ENCODE data around the gene CCDC146. TPM values are rescaled to one million over a fixed set of nuclear protein-coding genes. Genes with fewer than 3 reads are reported as not detected.

Gene CCDC146
- total and polyA plus RNA-seq, 7 experiments from 2014 or later = 0.98 to 15.6 (median 14.5) TPM

DNA sequence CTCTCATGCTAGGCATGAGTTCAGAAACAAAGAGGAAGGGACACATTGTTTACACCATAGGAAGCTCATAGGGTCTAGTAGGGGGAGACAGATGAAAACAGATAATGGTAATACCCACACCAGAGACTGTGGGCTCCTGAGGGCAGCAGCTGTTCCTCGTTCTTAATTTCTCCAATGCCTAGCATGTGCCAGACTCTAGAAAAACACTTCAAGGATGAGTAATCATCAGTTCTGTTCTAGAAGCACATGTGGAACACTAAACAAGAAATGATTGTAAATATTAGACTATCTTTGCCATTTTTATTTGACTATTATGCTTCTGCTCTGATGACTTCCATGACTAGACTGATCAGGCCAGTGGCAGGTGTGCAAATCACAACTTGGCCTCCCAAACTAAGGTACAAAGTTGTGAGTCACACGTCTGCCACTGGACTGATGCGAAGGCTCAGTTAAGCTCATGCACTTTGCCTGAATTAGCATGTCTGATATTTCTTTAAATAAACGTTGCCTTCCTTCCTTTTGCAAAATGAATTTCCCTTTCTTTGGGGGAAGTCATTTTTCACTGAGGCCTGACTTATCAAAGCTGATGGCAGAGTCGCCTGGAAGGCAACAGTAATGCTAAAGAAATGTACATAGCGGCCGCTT is 166.4 kb downstream of the CCDC146 start:
- no peaks in the 10 kb centered on the region for H3K27me3 Mint-ChIP-seq
- no peak overlapping the region for H3K27ac Mint-ChIP-seq
- ChIA-PET POLR2A (no interaction called here), CTCF (no interaction called here)
- H3K27ac ChIP-seq (ENCODE audit: low read depth, low read length) = no peak overlapping the region
- no peaks in the 10 kb centered on the region for H3K27me3 ChIP-seq (ENCODE audit: control insufficient read depth in 2 of 2, insufficient read depth in 2 of 2, low read length in 2 of 2)
- DNase-seq (no peak), ATAC-seq (no peak)
- H3K9me3 ChIP-seq (ENCODE audit: control insufficient read depth in 2 of 3, low read length in 3 of 3) = no peaks in the 10 kb centered on the region
- intact Hi-C loops (cut with micrococcal nuclease) = no loop called here
- H3K4me1 ChIP-seq (ENCODE audit: control insufficient read depth in 2 of 2, insufficient read depth in 2 of 2, low read length in 2 of 2) = no peaks in the 10 kb centered on the region
- H3K9me3 Mint-ChIP-seq = peaks cover 0 to 11% (median 0%) of the 10 kb centered on the region in 11 donors
- no peak overlapping the region for H3K4me3 ChIP-seq (ENCODE audit: low read length)
- no peak overlapping the region for H3K4me3 Mint-ChIP-seq
- H3K36me3 ChIP-seq (ENCODE audit: control insufficient read depth in 2 of 3, insufficient read depth in 3 of 3, low read length in 3 of 3) = peaks cover 0 to 17% (median 0%) of the 10 kb centered on the region in 3 experiments
- peaks cover 11 to 64% (median 52%) of the 10 kb centered on the region in 5 donors for H3K36me3 Mint-ChIP-seq
- H3K4me1 Mint-ChIP-seq = no peaks in the 10 kb centered on the region

DNA sequence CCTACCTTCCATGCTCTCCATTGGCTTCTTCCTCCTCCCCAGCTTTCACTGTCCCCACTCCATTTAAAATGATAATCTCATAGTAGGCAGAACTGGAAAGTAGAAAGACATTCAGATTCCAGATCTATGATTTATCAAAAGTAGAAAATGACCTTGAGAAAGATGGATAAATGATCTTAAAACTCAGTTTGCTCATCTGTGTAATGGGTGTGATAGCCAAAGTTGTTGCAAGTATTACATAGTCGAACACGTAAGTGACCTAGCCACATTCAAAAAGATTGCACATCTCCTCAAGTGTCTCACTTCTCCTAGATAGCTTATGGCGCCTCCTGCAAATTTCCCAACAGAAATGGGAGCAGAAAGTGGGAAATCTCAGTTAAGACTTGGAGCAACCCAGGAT is 167.0 kb downstream of the CCDC146 start:
- H3K9me3 Mint-ChIP-seq = peaks cover 0 to 11% (median 0%) of the 10 kb centered on the region in 11 donors
- Histone ChIP-seq H3K27ac (ENCODE audit: low read depth, low read length) (no peak overlapping the region), H3K36me3 (ENCODE audit: control insufficient read depth in 2 of 3, insufficient read depth in 3 of 3, low read length in 3 of 3) (peaks cover 0 to 17% (median 0%) of the 10 kb centered on the region in 3 experiments), H3K9me3 (ENCODE audit: control insufficient read depth in 2 of 3, low read length in 3 of 3) (no peaks in the 10 kb centered on the region), H3K27me3 (ENCODE audit: control insufficient read depth in 2 of 2, insufficient read depth in 2 of 2, low read length in 2 of 2) (no peaks in the 10 kb centered on the region), H3K4me1 (ENCODE audit: control insufficient read depth in 2 of 2, insufficient read depth in 2 of 2, low read length in 2 of 2) (no peaks in the 10 kb centered on the region), H3K4me3 (ENCODE audit: low read length) (no peak overlapping the region)
- ChIA-PET POLR2A (no interaction called here), CTCF (no interaction called here)
- no peaks in the 10 kb centered on the region for H3K27me3 Mint-ChIP-seq
- H3K36me3 Mint-ChIP-seq = peaks cover 11 to 61% (median 52%) of the 10 kb centered on the region in 5 donors
- ATAC-seq (no peak), DNase-seq (no peak)
- no peaks in the 10 kb centered on the region for H3K4me1 Mint-ChIP-seq
- H3K4me3 Mint-ChIP-seq = no peak overlapping the region
- intact Hi-C loops (cut with micrococcal nuclease) = no loop called here
- no peak overlapping the region for H3K27ac Mint-ChIP-seq

DNA sequence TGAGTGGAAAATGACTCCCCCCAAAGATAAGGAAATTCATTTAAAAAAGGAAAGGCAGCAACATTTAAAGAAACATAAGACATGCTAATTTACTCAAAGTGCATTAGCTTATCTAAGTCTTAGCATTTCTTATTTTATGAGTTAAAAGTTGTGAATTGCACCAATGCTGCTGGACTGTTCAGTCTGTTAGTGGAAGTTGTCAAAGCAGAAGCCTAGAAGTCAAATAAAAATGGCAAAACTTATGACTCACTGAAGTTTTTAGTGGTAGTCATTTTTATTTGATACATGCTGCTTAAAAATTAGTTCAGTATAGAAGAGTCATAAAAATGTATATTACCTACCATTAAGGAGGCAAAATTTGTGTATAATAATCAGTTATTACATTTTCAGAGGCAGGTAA is 168.0 kb downstream of the CCDC146 start:
- Mint-ChIP-seq H3K9me3 (peaks cover 0 to 11% (median 0%) of the 10 kb centered on the region in 11 donors), H3K4me1 (peaks cover 0 to under 1% (median 0%) of the 10 kb centered on the region in 7 donors), H3K27ac (no peak overlapping the region), H3K36me3 (peaks cover 8 to 62% (median 54%) of the 10 kb centered on the region in 5 donors), H3K27me3 (no peaks in the 10 kb centered on the region), H3K4me3 (no peak overlapping the region)
- DNase-seq (no peak), ATAC-seq (no peak)
- H3K27ac ChIP-seq (ENCODE audit: low read depth, low read length) = no peak overlapping the region
- H3K27me3 ChIP-seq (ENCODE audit: control insufficient read depth in 2 of 2, insufficient read depth in 2 of 2, low read length in 2 of 2) = no peaks in the 10 kb centered on the region
- intact Hi-C loops (cut with micrococcal nuclease) = no loop called here
- CTCF ChIA-PET = no interaction called here
- H3K36me3 ChIP-seq (ENCODE audit: control insufficient read depth in 2 of 3, insufficient read depth in 3 of 3, low read length in 3 of 3) = peaks cover 0 to 17% (median 0%) of the 10 kb centered on the region in 3 experiments
- POLR2A ChIA-PET = no interaction called here
- no peaks in the 10 kb centered on the region for H3K9me3 ChIP-seq (ENCODE audit: control insufficient read depth in 2 of 3, low read length in 3 of 3)
- no peak overlapping the region for H3K4me3 ChIP-seq (ENCODE audit: low read length)
- H3K4me1 ChIP-seq (ENCODE audit: control insufficient read depth in 2 of 2, insufficient read depth in 2 of 2, low read length in 2 of 2) = no peaks in the 10 kb centered on the region

DNA sequence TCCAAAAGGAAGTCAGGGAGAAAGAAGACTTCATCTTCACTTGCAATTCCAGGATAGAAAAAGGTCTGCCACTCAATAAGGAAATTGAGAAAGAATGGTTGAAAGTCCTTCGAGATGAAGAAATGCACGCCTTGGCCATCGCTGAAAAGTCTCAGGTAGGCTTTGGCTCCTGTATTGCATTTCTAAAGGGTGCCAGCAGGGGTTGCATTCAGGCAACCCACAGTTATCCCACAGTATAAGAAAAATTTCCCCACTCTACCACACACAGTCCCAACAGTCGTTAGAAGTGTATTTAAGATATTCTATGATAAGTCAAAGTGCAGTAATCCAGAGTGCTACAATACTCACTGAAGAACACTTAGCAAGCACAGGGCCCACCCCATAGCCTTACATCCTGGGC is 170.6 kb downstream of the CCDC146 start:
- no peak overlapping the region for H3K27ac Mint-ChIP-seq
- Histone ChIP-seq H3K9me3 (ENCODE audit: control insufficient read depth in 2 of 3, low read length in 3 of 3) (no peaks in the 10 kb centered on the region), H3K4me3 (ENCODE audit: low read length) (no peak overlapping the region), H3K4me1 (ENCODE audit: control insufficient read depth in 2 of 2, insufficient read depth in 2 of 2, low read length in 2 of 2) (no peaks in the 10 kb centered on the region), H3K36me3 (ENCODE audit: control insufficient read depth in 2 of 3, insufficient read depth in 3 of 3, low read length in 3 of 3) (peaks cover 0 to 6% (median 0%) of the 10 kb centered on the region in 3 experiments), H3K27me3 (ENCODE audit: control insufficient read depth in 2 of 2, insufficient read depth in 2 of 2, low read length in 2 of 2) (no peaks in the 10 kb centered on the region), H3K27ac (ENCODE audit: low read depth, low read length) (no peak overlapping the region)
- intact Hi-C loops (cut with micrococcal nuclease) = loop anchor here in 1 of 2 donors (1.0 kb wide), 1 partner anchor 358 kb away; no protein-coding TSS in a partner anchor
- H3K36me3 Mint-ChIP-seq = peaks cover 22 to 60% (median 54%) of the 10 kb centered on the region in 5 donors
- no peak overlapping the region for H3K4me3 Mint-ChIP-seq
- ChIA-PET POLR2A (no interaction called here), CTCF (no interaction called here)
- ATAC-seq (no peak), DNase-seq (no peak)
- peaks cover 0 to 19% (median 11%) of the 10 kb centered on the region in 11 donors for H3K9me3 Mint-ChIP-seq
- H3K4me1 Mint-ChIP-seq = peaks cover 0 to 4% (median 0%) of the 10 kb centered on the region in 7 donors
- no peaks in the 10 kb centered on the region for H3K27me3 Mint-ChIP-seq

DNA sequence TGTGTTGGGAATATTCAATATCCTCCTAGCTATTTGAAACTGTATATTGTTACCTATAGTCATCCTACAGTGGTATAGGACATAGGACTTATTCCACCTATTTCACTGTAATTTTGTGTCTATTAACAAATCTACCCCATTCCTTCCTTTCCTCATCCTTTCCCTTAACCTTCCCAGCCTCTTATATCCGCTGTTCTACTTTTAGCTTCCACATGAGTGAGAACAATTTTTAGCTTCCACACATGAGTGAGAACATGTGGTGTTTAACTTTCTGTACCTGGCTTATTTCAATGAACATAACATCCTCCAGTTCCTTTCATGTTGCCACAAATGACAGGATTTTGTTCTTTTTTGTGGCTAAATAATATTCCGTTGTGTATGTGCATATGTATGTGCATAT is 173.1 kb downstream of the CCDC146 start:
- H3K4me3 Mint-ChIP-seq = no peak overlapping the region
- peaks cover 22 to 66% (median 57%) of the 10 kb centered on the region in 5 donors for H3K36me3 Mint-ChIP-seq
- H3K27me3 Mint-ChIP-seq = no peaks in the 10 kb centered on the region
- no peak overlapping the region for H3K27ac Mint-ChIP-seq
- no peak overlapping the region for H3K4me3 ChIP-seq (ENCODE audit: low read length)
- peaks cover 0 to 4% (median 0%) of the 10 kb centered on the region in 7 donors for H3K4me1 Mint-ChIP-seq
- H3K27me3 ChIP-seq (ENCODE audit: control insufficient read depth in 2 of 2, insufficient read depth in 2 of 2, low read length in 2 of 2) = no peaks in the 10 kb centered on the region
- peaks cover 5 to 31% (median 13%) of the 10 kb centered on the region in 11 donors for H3K9me3 Mint-ChIP-seq
- DNase-seq (no peak), ATAC-seq (no peak)
- ChIA-PET POLR2A (no interaction called here), CTCF (no interaction called here)
- intact Hi-C loops (cut with micrococcal nuclease) = no loop called here
- H3K4me1 ChIP-seq (ENCODE audit: control insufficient read depth in 2 of 2, insufficient read depth in 2 of 2, low read length in 2 of 2) = no peaks in the 10 kb centered on the region
- H3K9me3 ChIP-seq (ENCODE audit: control insufficient read depth in 2 of 3, low read length in 3 of 3) = no peaks in the 10 kb centered on the region
- no peak overlapping the region for H3K27ac ChIP-seq (ENCODE audit: low read depth, low read length)
- no peaks in the 10 kb centered on the region for H3K36me3 ChIP-seq (ENCODE audit: control insufficient read depth in 2 of 3, insufficient read depth in 3 of 3, low read length in 3 of 3)

DNA sequence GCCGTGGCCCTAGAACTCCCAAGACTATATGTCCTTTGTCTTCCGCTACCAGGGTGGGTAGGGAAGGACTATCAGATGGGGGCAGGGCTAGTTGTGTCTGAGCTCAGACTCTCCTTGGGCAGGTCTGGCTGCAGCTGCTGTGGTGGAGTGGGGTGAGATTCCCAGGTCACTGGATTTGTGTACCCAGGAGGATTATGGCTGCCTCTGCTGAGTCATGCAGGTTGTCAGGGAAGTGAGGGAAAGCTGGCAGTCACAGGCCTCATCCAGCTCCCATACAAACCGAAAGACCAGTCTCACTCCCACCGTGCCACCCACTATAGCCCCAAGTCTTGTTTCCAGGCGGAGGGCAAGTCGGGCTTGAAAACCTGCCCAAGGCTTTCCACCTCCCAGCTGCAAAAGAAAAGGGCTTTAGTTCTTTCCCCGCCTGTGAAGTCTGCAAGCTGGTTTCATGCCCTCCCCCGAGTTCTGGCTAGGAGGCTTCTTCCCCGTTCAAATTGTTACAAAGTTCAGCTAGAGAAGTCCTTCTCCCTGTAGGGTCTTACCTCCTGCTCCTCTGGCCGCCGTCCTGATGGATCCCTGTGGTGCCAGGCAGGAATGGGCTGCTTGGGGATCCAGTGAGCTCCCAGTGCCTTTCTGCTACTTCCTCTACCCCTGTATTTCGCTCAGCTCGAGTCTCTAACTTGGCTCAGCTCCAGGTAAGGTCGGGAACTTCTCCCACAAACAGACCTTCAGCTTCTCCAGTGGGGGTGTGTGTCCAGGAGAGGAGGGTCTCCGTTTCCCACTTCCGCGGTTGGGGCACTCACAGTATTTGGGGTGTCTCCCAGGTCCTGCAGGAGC is 184.0 kb downstream of the CCDC146 start:
- no peaks in the 10 kb centered on the region for H3K4me1 ChIP-seq (ENCODE audit: control insufficient read depth in 2 of 2, insufficient read depth in 2 of 2, low read length in 2 of 2)
- no peaks in the 10 kb centered on the region for H3K27me3 Mint-ChIP-seq
- POLR2A ChIA-PET = no interaction called here
- no peak overlapping the region for H3K4me3 Mint-ChIP-seq
- CTCF ChIA-PET = interaction anchor here (0.6 kb wide), 1 partner anchor 15 kb away, joined by 3 read pairs; no protein-coding TSS in a partner anchor
- H3K9me3 ChIP-seq (ENCODE audit: control insufficient read depth in 2 of 3, low read length in 3 of 3) = peaks cover 0 to 8% (median 0%) of the 10 kb centered on the region in 3 experiments
- ATAC-seq = no peak
- peaks cover 11 to 62% (median 26%) of the 10 kb centered on the region in 11 donors for H3K9me3 Mint-ChIP-seq
- H3K4me3 ChIP-seq (ENCODE audit: low read length) = no peak overlapping the region
- intact Hi-C loops (cut with micrococcal nuclease) = no loop called here
- no peak overlapping the region for H3K27ac ChIP-seq (ENCODE audit: low read depth, low read length)
- no peak for DNase-seq
- H3K27ac Mint-ChIP-seq = no peak overlapping the region
- peaks cover 0 to 21% (median 4%) of the 10 kb centered on the region in 7 donors for H3K4me1 Mint-ChIP-seq
- H3K36me3 ChIP-seq (ENCODE audit: control insufficient read depth in 2 of 3, insufficient read depth in 3 of 3, low read length in 3 of 3) = peaks cover 0 to 12% (median 0%) of the 10 kb centered on the region in 3 experiments
- H3K27me3 ChIP-seq (ENCODE audit: control insufficient read depth in 2 of 2, insufficient read depth in 2 of 2, low read length in 2 of 2) = no peaks in the 10 kb centered on the region
- peaks cover 41 to 92% (median 83%) of the 10 kb centered on the region in 5 donors for H3K36me3 Mint-ChIP-seq
